NCI-H748 treated with DMSO at 0.1 percent for 48 hours (cell line): Measurements from ENCODE around the gene ZNF234.
"Not testable (repeated sequence)": the region's sequence is repeated elsewhere in the genome, so short reads cannot be mapped to it uniquely, and the experiment has no call there.

Experiments
- DNase-seq: peaks from one replicate; lab custom pipeline; 2025; lab: John Stamatoyannopoulos, UW

ZNF234 gene

GRCh38 chr19:44182145-44182544, 40.8 kb downstream of the ZNF234 start:
- DNase-seq = no peak

GRCh38 chr19:44190020-44190419, 48.7 kb downstream of the ZNF234 start:
- no peak for DNase-seq

GRCh38 chr19:44192127-44192526, 50.8 kb downstream of the ZNF234 start:
- no peak for DNase-seq

GRCh38 chr19:44196772-44197171, 55.4 kb downstream of the ZNF234 start:
- DNase-seq = no peak

GRCh38 chr19:44202470-44202869, 61.1 kb downstream of the ZNF234 start:
- DNase-seq = peak; percentile 24

- DNase-seq = no peak
Observed at GRCh38 chr19:44202974-44203373, 61.6 kb downstream of the ZNF234 start.

- DNase-seq = not testable (repeated sequence)
Observed at GRCh38 chr19:44203877-44204276, 62.5 kb downstream of the ZNF234 start.

- DNase-seq = no peak
Observed at GRCh38 chr19:44204772-44205171, 63.4 kb downstream of the ZNF234 start.

- peak; percentile 92 for DNase-seq
Observed at GRCh38 chr19:44207126-44207803, 65.9 kb downstream of the ZNF234 start.
